HG03457 (cell line): Measurements from ENCODE around the gene FFAR3.
"Not testable (repeated sequence)": the region's sequence is repeated elsewhere in the genome, so short reads cannot be mapped to it uniquely, and the experiment has no call there.

Source experiments
- ATAC-seq: cut with Tn5 transposase; IDR thresholded peaks from one replicate; pipeline ENCODE4 v1.9.1; 2021; ENCODE audit warnings: moderate number of reproducible peaks; ENCODE audit not compliant: unreplicated experiment

The FFAR3 gene

GRCh38 chr19:35349614-35350521, 8.4 kb upstream of the FFAR3 start:
- ATAC-seq: no peak

- no peak for ATAC-seq
Observed at GRCh38 chr19:35350591-35350990, 7.7 kb upstream of the FFAR3 start.

GRCh38 chr19:35351411-35352176, 6.7 kb upstream of the FFAR3 start:
- no peak for ATAC-seq

GRCh38 chr19:35352177-35352447, 6.1 kb upstream of the FFAR3 start:
- no peak for ATAC-seq

GRCh38 chr19:35352448-35353304, 5.6 kb upstream of the FFAR3 start:
- no peak for ATAC-seq

GRCh38 chr19:35353635-35354034, 4.6 kb upstream of the FFAR3 start:
- no peak for ATAC-seq

GRCh38 chr19:35354898-35355297, 3.4 kb upstream of the FFAR3 start:
- ATAC-seq: no peak

GRCh38 chr19:35355791-35356460, 2.3 kb upstream of the FFAR3 start:
- no peak for ATAC-seq

- not testable (repeated sequence) for ATAC-seq
Observed at GRCh38 chr19:35358834-35359233, 574 bp downstream of the FFAR3 start.

GRCh38 chr19:35359395-35359794, 1.1 kb downstream of the FFAR3 start:
- ATAC-seq: not testable (repeated sequence)

- ATAC-seq: not testable (repeated sequence)
Observed at GRCh38 chr19:35360081-35360480, 1.8 kb downstream of the FFAR3 start.

GRCh38 chr19:35360880-35361420, 2.7 kb downstream of the FFAR3 start:
- ATAC-seq: no peak

- ATAC-seq: no peak
Observed at GRCh38 chr19:35362261-35363000, 4.2 kb downstream of the FFAR3 start.

- no peak for ATAC-seq
Observed at GRCh38 chr19:35363001-35363590, 4.8 kb downstream of the FFAR3 start.

- no peak for ATAC-seq
Observed at GRCh38 chr19:35363711-35364425, 5.6 kb downstream of the FFAR3 start.

GRCh38 chr19:35365303-35365702, 7.0 kb downstream of the FFAR3 start:
- no peak for ATAC-seq

- ATAC-seq: no peak
Observed at GRCh38 chr19:35368378-35368777, 10.1 kb downstream of the FFAR3 start.

GRCh38 chr19:35369522-35369921, 11.3 kb downstream of the FFAR3 start:
- ATAC-seq: no peak

GRCh38 chr19:35370722-35371121, 12.5 kb downstream of the FFAR3 start, which contains the start of gene GPR42:
TSS of gene GPR42 (plus strand) at chr19:35371068. CDS start at chr19:35371360, 292 bp downstream.
- ATAC-seq: no peak
